Ovary (tissue), 3 donors: ENCODE results near the gene C6orf47.

ENCODE experiments used
- EP300 ChIP-seq: sonication (generic); formaldehyde crosslinking; IDR thresholded peaks from one replicate; pipeline ENCODE4 v1.6.1; 2017; ENCODE audit warnings: antibody characterized with exemption
- POLR2A ChIP-seq: fragments of 450-650 bp; IDR thresholded peaks from one replicate; pipeline ENCODE4 v1.6.1; 2017; ENCODE audit warnings: antibody characterized with exemption, mild to moderate bottlenecking, moderate library complexity
- TF ChIP-seq, protein P1 (sequence below), 3 donors: fragments of 450-650 bp in 2 of 3; fragments of 200-600 bp in 1 of 3; IDR thresholded peaks; one replicate each; pipeline versions ENCODE4 v1.5.1 to v1.8.0; 2016 to 2022; ENCODE audit warnings: antibody characterized with exemption in 3 of 3, mild to moderate bottlenecking in 1 of 3
- donor health status: DM: no; HTN: no; CAD: no.

DNA sequence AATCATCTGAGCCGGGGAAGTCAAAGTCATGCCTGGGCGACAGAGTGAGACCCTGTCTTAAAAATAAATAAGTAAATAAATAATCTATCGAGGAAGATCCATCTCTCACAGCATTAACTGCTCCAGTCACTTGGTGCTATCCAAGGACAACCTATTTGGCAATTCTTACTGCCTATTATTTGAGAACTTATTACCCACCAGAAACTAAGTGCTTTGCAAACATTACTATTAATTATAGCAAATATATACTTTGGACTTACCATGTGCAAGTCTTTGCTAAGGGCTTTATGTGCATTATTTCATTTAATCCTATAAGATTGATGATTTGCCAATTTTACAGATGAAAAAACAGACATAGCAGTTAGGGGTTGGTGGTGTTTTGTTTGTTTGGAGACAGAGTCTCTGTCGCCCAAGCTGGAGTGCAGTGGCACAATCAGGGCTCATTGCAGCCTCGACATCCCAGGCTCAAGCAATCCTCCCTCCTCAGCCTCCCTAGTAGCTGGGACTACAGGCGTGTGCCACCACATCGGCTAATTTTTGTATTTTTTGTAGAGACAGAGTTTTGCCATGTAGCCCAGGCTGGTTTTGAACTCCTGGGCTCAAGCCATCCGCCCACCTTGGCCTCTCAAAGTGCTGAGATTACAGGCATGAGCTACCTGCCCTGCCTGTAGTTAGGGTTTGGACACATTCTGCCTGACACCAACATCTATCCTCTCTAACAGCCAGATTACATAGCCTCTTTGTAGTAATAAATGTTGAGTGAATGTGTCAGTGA lies 5.8 kb downstream of the C6orf47 start:
- TF ChIP-seq, protein P1, sequence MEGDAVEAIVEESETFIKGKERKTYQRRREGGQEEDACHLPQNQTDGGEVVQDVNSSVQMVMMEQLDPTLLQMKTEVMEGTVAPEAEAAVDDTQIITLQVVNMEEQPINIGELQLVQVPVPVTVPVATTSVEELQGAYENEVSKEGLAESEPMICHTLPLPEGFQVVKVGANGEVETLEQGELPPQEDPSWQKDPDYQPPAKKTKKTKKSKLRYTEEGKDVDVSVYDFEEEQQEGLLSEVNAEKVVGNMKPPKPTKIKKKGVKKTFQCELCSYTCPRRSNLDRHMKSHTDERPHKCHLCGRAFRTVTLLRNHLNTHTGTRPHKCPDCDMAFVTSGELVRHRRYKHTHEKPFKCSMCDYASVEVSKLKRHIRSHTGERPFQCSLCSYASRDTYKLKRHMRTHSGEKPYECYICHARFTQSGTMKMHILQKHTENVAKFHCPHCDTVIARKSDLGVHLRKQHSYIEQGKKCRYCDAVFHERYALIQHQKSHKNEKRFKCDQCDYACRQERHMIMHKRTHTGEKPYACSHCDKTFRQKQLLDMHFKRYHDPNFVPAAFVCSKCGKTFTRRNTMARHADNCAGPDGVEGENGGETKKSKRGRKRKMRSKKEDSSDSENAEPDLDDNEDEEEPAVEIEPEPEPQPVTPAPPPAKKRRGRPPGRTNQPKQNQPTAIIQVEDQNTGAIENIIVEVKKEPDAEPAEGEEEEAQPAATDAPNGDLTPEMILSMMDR (IDR thresholded peaks at IDR 0.05), result no peak
- TF ChIP-seq POLR2A (no peak), EP300 (no peak)
